H1 (cell line): ENCODE results near the gene MORF4L1. TPM values are rescaled to one million over a fixed set of nuclear protein-coding genes. Genes with fewer than 3 reads are reported as not detected.

Source experiments
- BCL11A ChIP-seq, 2 experiments: IDR thresholded peaks; one replicate each; pipeline ENCODE4 v1.6.1; 2011; ENCODE audit warnings: low read depth in 2 of 2, low read length in 2 of 2, mild to moderate bottlenecking in 2 of 2
- BRCA1 ChIP-seq: IDR thresholded peaks from 2 replicates; pipeline ENCODE4 v1.6.1; 2012; ENCODE audit warnings: low read depth, low read length, improper control_type of control experiment
- CBX5 ChIP-seq: fragments of 300-800, 300-1000 bp; sonication (generic); IDR thresholded peaks from 2 replicates; pipeline ENCODE4 v1.7.1; 2016; ENCODE audit warnings: antibody characterized with exemption, low read length, low read depth
- CEBPB ChIP-seq: IDR thresholded peaks from 2 replicates; pipeline ENCODE4 v1.6.1; 2012; ENCODE audit warnings: low read depth, low read length
- CREB1 ChIP-seq: IDR thresholded peaks from 2 replicates; pipeline ENCODE4 v1.6.1; 2012; ENCODE audit warnings: inconsistent platforms
- EP300 ChIP-seq, 2 experiments: IDR thresholded peaks; 1 replicate in 1 of 2; 2 replicates in 1 of 2; pipeline ENCODE4 v1.6.1; 2011 to 2012; ENCODE audit warnings: low read depth in 2 of 2, low read length in 2 of 2, mild to moderate bottlenecking in 2 of 2, borderline replicate concordance in 1 of 2, inconsistent platforms in 1 of 2, moderate library complexity in 1 of 2
- FOSL1 ChIP-seq: IDR thresholded peaks from 2 replicates; pipeline ENCODE4 v1.6.1; 2011; ENCODE audit warnings: mild to moderate bottlenecking, low read depth, low read length, moderate library complexity; ENCODE audit not compliant: insufficient read depth
- JUN ChIP-seq: IDR thresholded peaks from 2 replicates; pipeline ENCODE4 v1.6.1; 2011; ENCODE audit warnings: low read depth, mild to moderate bottlenecking, improper control_type of control experiment, low read length
- KDM1A ChIP-seq: fragments of 200-600, 300-600 bp; sonication (generic); IDR thresholded peaks from 2 replicates; pipeline ENCODE4 v1.7.1; 2016; ENCODE audit warnings: mild to moderate bottlenecking, low read length, borderline replicate concordance
- RBBP5 ChIP-seq: IDR thresholded peaks from 2 replicates; pipeline ENCODE4 v1.7.1; 2012; ENCODE audit warnings: low read depth, mild to moderate bottlenecking, inconsistent platforms, low read length, moderate library complexity, borderline replicate concordance
- RXRA ChIP-seq: IDR thresholded peaks from 2 replicates; pipeline ENCODE4 v1.6.1; 2011; ENCODE audit warnings: low read depth, mild to moderate bottlenecking, low read length, moderate library complexity; ENCODE audit not compliant: insufficient read depth
- SIN3A ChIP-seq, 2 experiments: IDR thresholded peaks in 1 of 2; conservative IDR thresholded peaks in 1 of 2; 2 replicates each; pipeline ENCODE4 v1.6.1; 2011 to 2012; ENCODE audit warnings: low read length in 2 of 2, improper control_type of control experiment in 1 of 2, low read depth in 1 of 2, mild to moderate bottlenecking in 1 of 2
- SIX5 ChIP-seq: IDR thresholded peaks from 2 replicates; pipeline ENCODE4 v1.6.1; 2011; ENCODE audit warnings: mild to moderate bottlenecking, low read depth, low read length
- SP2 ChIP-seq: IDR thresholded peaks from 2 replicates; pipeline ENCODE4 v1.6.1; 2012; ENCODE audit warnings: mild to moderate bottlenecking, low read length, inconsistent platforms
- TBP ChIP-seq: IDR thresholded peaks from 2 replicates; pipeline ENCODE4 v1.6.1; 2011; ENCODE audit warnings: low read depth, low read length, improper control_type of control experiment
- polyA plus RNA-seq, 7 experiments: library from polyadenylated mRNA; depleted of rRNA in 3 of 7; stranded (reverse) in 5 of 7; unstranded in 2 of 7; fragments of >200 nt in 5 of 7; fragments of 200-250 nt in 2 of 7; gene quantifications; 1 replicate in 5 of 7; 2 replicates in 1 of 7; 4 replicates in 1 of 7; pipeline versions ENCODE4 v1.2.1 to v1.2.3, GENCODE V29; 2011 to 2013; ENCODE audit warnings: missing spikeins in 2 of 7, mixed read lengths in 2 of 7
- total RNA-seq: library from RNA; stranded (reverse); fragmentation: NEBNext Ultra II Directional; extraction: Animal tissue kit (Norgen Biotek cat#: 25700); gene quantifications from 2 replicates; pipeline ENCODE4 v1.2.1, GENCODE V29; 2021

MORF4L1 gene
- total and polyA plus RNA-seq, 2 of the 8 experiments (the other 6 are each of a cell fraction or from before 2014, with no cell fraction given): 260 to 533 TPM

DNA sequence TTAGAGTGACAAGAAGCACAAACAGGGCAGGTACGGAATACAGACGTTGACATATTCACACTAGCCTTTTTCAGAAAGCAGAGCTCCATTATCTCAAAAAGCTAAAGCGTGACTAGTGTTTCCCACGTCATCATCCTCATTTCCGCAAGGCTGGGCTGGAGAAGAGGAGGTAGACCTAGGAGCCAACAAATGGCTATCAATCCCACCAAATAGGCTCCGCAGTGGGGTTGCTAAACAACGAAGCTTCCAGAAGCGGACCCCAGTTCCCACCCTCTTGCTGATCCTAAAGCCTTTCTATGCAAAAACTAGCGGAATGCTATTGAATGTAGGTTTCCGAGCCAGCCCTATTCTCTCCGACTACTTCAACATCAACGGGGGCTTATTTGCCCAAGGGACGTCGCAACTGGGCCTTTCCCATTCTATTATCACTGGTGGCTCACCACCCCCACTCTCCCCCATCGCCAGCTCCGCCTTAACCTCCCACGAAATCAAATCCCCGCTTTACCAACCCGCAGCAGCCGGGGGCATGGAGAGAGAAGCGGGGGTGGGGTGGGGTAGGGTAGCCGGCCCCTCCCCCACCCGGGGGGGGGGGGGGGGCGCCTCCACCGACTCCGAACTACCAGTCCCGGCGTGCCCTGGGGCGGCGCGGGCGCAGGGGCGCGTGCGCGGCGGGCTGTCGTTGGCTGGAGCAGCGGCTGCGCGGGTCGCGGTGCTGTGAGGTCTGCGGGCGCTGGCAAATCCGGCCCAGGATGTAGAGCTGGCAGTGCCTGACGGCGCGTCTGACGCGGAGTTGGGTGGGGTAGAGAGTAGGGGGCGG lies at the start of gene MORF4L1 (continued):
- TF ChIP-seq CEBPB (no peak), SIX5 (peak; percentile 86), KDM1A (no peak), SIN3A (conservative IDR thresholded peaks at IDR 0.05 in 1 of 2, IDR thresholded peaks at IDR 0.05 in 1 of 2; ENCODE audit: low read depth in 1 of 2, low read length in 2 of 2) (0 out of 4 replicates have a peak, but pooled peaks of 1 of the 2 experiments have one; percentile 39), BCL11A (IDR thresholded peaks at IDR 0.05; ENCODE audit: low read depth in 2 of 2, low read length in 2 of 2) (no peak), JUN (no peak), CREB1 (peak; percentile 95), TBP (peak; percentile 54; the same call in 1 of the 2 replicates), CBX5 (no peak), RBBP5 (peak; percentile 57), RXRA (no peak), FOSL1 (no peak), SP2 (no peak), BRCA1 (no peak), EP300 (IDR thresholded peaks at IDR 0.05; ENCODE audit: borderline replicate concordance in 1 of 2, low read depth in 2 of 2, low read length in 2 of 2) (no peak)
